ENCODE measurements around the gene CLEC12A.

The CLEC12A gene

DNA sequence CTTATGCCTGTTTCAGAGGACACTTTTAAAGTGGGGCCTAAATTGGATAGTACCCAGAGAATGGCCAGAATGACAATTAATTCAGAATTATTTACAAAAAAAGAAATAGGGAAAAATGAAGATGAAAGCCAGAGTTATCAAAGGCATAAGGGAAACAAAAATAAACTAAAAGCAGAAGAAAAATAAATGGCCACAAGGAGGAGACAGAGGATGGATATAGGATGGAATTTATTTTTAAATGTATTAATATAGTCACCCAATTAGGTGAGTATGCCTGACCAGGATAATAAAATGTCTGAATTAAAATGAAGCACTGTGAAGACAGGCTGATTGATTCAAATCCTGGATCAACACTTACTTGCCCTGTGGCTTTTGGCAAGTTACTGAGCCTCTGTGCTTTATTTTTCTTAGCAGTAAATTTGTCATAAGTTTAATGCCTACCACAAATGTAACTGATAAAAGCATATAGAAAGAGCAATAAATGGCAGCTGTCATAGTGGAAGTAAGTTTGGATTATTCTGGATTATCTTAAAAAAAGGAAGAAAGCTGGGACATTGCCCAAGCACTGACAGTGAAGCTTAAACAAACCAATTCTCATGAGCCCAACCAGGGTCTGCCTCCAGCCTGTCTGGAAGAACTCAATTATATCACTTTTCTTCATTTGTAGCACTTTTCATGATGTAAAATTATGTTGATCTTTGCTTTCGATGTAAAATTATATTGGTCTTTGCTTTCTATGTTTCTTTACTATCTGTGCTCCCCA, 62.8 kb downstream of the CLEC12A start:
- no peak for DNase-seq (ENCODE audit: low read depth)

Data from T-helper 22 cell (primary cell).